HTERT RPE-1 (cell line): Measurements from ENCODE around the gene NRXN2.
"Not testable (repeated sequence)": the region's sequence is repeated elsewhere in the genome, so short reads cannot be mapped to it uniquely, and the experiment has no call there.

ENCODE experiments used
- in situ Hi-C: fragments of 300-500 bp; cut with MboI; formaldehyde crosslinking; loops from 4 replicates; pipeline ENCODE4 v1.14.3; 2020; ENCODE audit warnings: low sequenced_read_pairs

NRXN2 gene

GRCh38 chr11:64595922-64596321 lies 127.1 kb downstream of the NRXN2 start:
- in situ Hi-C loops: not testable (repeated sequence)

GRCh38 chr11:64594159-64594939 lies 128.6 kb downstream of the NRXN2 start:
- in situ Hi-C loops: no loop called here

- in situ Hi-C loops: no loop called here
Measured at GRCh38 chr11:64593156-64594105, 129.6 kb downstream of the NRXN2 start.

DNA sequence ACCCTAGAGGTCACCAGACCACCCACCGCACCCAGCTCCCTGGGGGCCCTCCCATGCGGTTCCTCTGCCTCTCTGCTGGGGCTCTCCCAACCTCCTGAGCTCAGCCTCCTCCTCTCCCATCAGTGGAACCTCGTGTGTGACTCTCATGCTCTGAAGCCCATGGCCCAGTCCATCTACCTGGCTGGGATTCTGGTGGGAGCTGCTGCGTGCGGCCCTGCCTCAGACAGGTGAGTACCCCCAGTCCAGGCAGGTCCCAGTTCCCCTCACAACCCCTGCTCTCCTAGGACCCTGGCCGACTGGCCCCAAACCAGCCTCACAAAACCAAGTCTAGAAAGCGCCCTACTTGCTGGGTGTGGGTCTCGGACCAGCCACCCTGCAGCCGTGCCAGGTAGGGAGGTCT lies 130.3 kb downstream of the NRXN2 start:
- in situ Hi-C loops: no loop called here

- in situ Hi-C loops: no loop called here
Measured at GRCh38 chr11:64592234-64592615, 130.8 kb downstream of the NRXN2 start.

GRCh38 chr11:64591257-64592233 lies 131.5 kb downstream of the NRXN2 start:
- in situ Hi-C loops: no loop called here

GRCh38 chr11:64590763-64591221 lies 132.2 kb downstream of the NRXN2 start, which contains the start of gene SLC22A12:
Gene SLC22A12, plus strand, starts transcription at chr11:64591220. Its CDS starts 337 bp downstream, at chr11:64591557.
- in situ Hi-C loops: no loop called here

GRCh38 chr11:64588701-64589100 lies 134.3 kb downstream of the NRXN2 start:
- in situ Hi-C loops: no loop called here

DNA sequence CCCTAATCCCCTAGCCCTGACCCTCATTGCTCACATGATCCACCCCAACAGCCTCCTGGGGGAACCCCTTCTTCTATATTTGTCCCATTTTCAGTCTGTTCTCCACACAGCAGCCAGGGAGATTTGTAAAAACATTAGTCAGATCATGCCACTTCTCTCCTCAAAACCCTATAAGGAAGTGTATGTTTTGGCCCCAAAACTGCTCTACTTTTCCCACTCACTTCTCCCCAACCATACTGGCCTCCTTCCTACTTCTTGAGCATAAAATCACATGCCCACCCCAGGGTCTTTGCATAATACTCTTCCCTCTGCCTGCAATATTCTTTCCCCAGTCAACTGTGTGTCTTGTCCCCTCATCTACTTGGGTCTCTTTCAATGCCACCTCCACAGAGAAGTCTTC lies 136.6 kb downstream of the NRXN2 start:
- in situ Hi-C loops: no loop called here

GRCh38 chr11:64585150-64585549 lies 137.8 kb downstream of the NRXN2 start:
- in situ Hi-C loops: no loop called here

DNA sequence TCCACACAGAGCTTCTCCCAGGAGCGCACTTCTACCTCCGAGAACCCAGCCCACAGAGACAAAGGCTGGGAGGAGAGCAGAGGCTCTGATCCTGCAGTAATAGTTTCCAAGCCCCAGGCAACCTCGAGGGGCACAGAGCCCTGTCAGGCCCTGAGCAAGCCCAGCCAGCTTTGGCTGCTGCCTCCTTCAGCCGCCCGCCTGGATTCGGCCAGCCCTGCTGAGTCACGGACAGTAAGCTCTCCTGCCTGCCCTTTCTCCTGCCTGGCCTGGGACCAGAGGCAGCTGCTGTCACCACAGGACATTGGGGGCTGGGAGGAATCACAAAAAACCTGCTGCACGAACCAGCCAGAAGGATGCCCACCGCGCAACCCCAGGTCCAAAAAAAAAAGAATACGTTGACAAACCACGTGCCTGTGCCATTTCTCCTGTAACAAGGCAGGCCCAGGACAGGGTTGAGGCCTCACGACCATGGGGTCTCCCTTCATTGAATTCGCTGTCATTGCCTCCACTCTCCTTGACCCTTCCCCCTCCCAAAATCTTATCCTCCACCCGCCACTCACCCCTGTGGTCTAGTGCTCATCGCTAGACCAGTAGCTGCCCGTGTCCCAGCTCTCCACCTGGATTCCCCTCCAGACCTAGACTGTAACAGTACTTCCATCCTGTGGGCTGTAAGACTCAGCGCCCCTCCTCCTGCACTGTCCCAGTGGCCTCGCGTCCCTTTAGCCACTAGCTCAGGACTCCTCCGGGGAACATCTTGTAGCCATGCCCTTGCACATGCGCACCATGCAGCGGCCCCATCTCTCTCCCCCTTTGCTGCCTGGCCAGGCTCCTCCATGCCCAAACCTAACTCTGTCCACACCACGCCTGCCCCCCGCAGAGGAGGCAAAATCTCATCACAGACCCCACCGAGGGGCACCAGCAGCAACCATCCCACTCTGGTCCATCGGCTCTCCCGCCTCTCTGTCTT lies 139.4 kb downstream of the NRXN2 start:
- in situ Hi-C loops: no loop called here

GRCh38 chr11:64582885-64583284 lies 140.1 kb downstream of the NRXN2 start:
- in situ Hi-C loops: no loop called here

- in situ Hi-C loops: no loop called here
Measured at GRCh38 chr11:64581057-64581523, 141.9 kb downstream of the NRXN2 start.

GRCh38 chr11:64580412-64580811 lies 142.6 kb downstream of the NRXN2 start:
- in situ Hi-C loops: no loop called here

DNA sequence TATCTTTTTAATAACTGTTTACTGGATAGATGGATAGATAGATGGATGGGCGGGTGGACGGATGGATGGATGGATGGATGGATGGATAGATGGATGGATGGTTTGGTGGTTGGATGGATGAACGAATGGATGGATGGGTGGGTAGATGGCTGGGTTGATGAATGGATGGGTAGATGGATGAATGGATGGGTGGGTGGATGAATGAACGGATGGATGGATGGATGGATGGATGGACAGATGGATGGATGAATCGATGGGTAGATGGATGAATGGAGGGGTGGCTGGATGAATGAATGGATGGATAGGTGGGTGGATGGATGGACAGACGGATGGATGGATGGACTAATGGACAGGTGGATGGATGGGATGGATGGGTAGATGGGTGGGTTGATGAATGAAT lies 145.8 kb downstream of the NRXN2 start:
- in situ Hi-C loops: no loop called here

GRCh38 chr11:64572143-64572542 lies 150.9 kb downstream of the NRXN2 start:
- in situ Hi-C loops: no loop called here

- in situ Hi-C loops: no loop called here
Measured at GRCh38 chr11:64571410-64572091, 151.4 kb downstream of the NRXN2 start.

GRCh38 chr11:64571050-64571409 lies 152.0 kb downstream of the NRXN2 start:
- in situ Hi-C loops: no loop called here

DNA sequence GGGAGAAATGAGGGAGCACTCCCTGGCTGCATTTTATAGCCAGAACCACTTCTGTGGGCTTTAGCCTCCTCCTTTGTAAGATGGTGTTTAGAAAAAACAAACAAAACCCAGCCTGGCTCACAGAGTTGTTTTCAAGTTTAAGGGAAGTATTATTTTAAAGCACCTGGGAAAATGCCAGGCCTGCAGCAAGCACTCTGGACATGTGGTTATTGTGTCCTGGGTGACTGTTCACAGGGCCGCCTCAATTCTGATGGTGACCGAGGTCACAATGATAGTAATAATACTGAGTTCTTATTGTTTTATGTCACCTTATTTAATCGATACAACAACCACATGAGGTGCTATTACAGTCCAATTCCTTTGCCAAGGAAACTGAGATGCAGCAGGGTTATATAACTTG lies 152.7 kb downstream of the NRXN2 start:
- in situ Hi-C loops: no loop called here
